HAP-1 (cell line): Measurements from ENCODE around the gene GAK.

Source experiments
- DNase-seq, 2 experiments: peaks; one replicate each; pipeline ENCODE4 v3.0.0-alpha.2; 2016 to 2020; ENCODE audit warnings: low spot score in 2 of 2
- H3K27me3 ChIP-seq: fragments of 250-450 bp; sonication (Bioruptor Pico); 2 replicates; pipeline ENCODE4 v1.5.1; 2020; ENCODE audit warnings: low read depth, mild to moderate bottlenecking, moderate library complexity
- H3K36me3 ChIP-seq: fragments of 250-450 bp; sonication (Bioruptor Pico); replicated peaks from 2 replicates; pipeline ENCODE4 v1.5.1; 2020; ENCODE audit warnings: mild to moderate bottlenecking
- H3K4me1 ChIP-seq: fragments of 250-450 bp; sonication (Bioruptor Pico); 2 replicates; pipeline ENCODE4 v1.5.1; 2020; ENCODE audit warnings: mild to moderate bottlenecking
- H3K4me3 ChIP-seq: fragments of 250-450 bp; sonication (Bioruptor Pico); 2 replicates; pipeline ENCODE4 v1.5.1; 2020; ENCODE audit warnings: mild to moderate bottlenecking, moderate library complexity
- H3K9me3 ChIP-seq: fragments of 250-450 bp; sonication (Bioruptor Pico); 2 replicates; pipeline ENCODE4 v1.5.1; 2020; ENCODE audit warnings: mild to moderate bottlenecking, moderate library complexity
- in situ Hi-C: fragments of 300-500 bp; cut with MboI; formaldehyde crosslinking; loops from 3 replicates; pipeline ENCODE4 v1.14.3; 2020; ENCODE audit warnings: low sequenced_read_pairs, inconsistent platforms, mixed read lengths

Gene GAK

GRCh38 chr4:960140-960635, 28.1 kb upstream of the GAK start:
- Histone ChIP-seq H3K4me3 (no peak overlapping the region), H3K9me3 (no peaks in the 10 kb centered on the region), H3K36me3 (peaks cover 3% of the 10 kb centered on the region; the same call in 1 of the 2 replicates), H3K4me1 (no peaks in the 10 kb centered on the region), H3K27me3 (no peaks in the 10 kb centered on the region)
- in situ Hi-C loops = no loop called here
- DNase-seq = peak in 1 of 2 experiments; percentile 5

GRCh38 chr4:959338-960139, 27.4 kb upstream of the GAK start:
- Histone ChIP-seq H3K27me3 (no peaks in the 10 kb centered on the region), H3K9me3 (no peaks in the 10 kb centered on the region), H3K4me1 (no peaks in the 10 kb centered on the region), H3K4me3 (no peak overlapping the region), H3K36me3 (peaks cover 3% of the 10 kb centered on the region; the same call in 1 of the 2 replicates)
- DNase-seq = peak in 1 of 2 experiments; percentile 9
- in situ Hi-C loops = no loop called here

- peak in 1 of 2 experiments; percentile 3 for DNase-seq
- H3K27me3 ChIP-seq = no peaks in the 10 kb centered on the region
- no peaks in the 10 kb centered on the region for H3K4me1 ChIP-seq
- no peaks in the 10 kb centered on the region for H3K9me3 ChIP-seq
- in situ Hi-C loops = no loop called here
- H3K36me3 ChIP-seq = peaks cover 3% of the 10 kb centered on the region; the same call in 1 of the 2 replicates
- H3K4me3 ChIP-seq = no peak overlapping the region
Observed at GRCh38 chr4:958696-959337, 26.7 kb upstream of the GAK start.

GRCh38 chr4:958314-958665, 26.2 kb upstream of the GAK start:
- H3K4me3 ChIP-seq = no peak overlapping the region
- peaks cover 3% of the 10 kb centered on the region; the same call in 1 of the 2 replicates for H3K36me3 ChIP-seq
- no peaks in the 10 kb centered on the region for H3K4me1 ChIP-seq
- DNase-seq = peak in 1 of 2 experiments; percentile 5
- no peaks in the 10 kb centered on the region for H3K27me3 ChIP-seq
- H3K9me3 ChIP-seq = no peaks in the 10 kb centered on the region
- in situ Hi-C loops = no loop called here

- no peaks in the 10 kb centered on the region for H3K4me1 ChIP-seq
- peaks cover 3% of the 10 kb centered on the region; the same call in 1 of the 2 replicates for H3K36me3 ChIP-seq
- no peaks in the 10 kb centered on the region for H3K27me3 ChIP-seq
- peak in 1 of 2 experiments; percentile 10 for DNase-seq
- no peaks in the 10 kb centered on the region for H3K9me3 ChIP-seq
- in situ Hi-C loops = no loop called here
- H3K4me3 ChIP-seq = no peak overlapping the region
Observed at GRCh38 chr4:957581-958313, 25.6 kb upstream of the GAK start.

- H3K27me3 ChIP-seq = no peaks in the 10 kb centered on the region
Observed at GRCh38 chr4:957231-957580, 25.1 kb upstream of the GAK start.

GRCh38 chr4:956531-957230, 24.6 kb upstream of the GAK start:
- Histone ChIP-seq H3K4me3 (no peak overlapping the region), H3K4me1 (no peaks in the 10 kb centered on the region), H3K9me3 (no peaks in the 10 kb centered on the region), H3K36me3 (no peaks in the 10 kb centered on the region; the same call in 1 of the 2 replicates), H3K27me3 (no peaks in the 10 kb centered on the region)
- in situ Hi-C loops = no loop called here
- DNase-seq = peak in 1 of 2 experiments; percentile 2

More at GRCh38 chr4:957231-957580, 25.1 kb upstream of the GAK start:
- Histone ChIP-seq H3K4me1 (no peaks in the 10 kb centered on the region), H3K9me3 (no peaks in the 10 kb centered on the region), H3K36me3 (peaks cover 2% of the 10 kb centered on the region; the same call in 1 of the 2 replicates), H3K4me3 (no peak overlapping the region)
- in situ Hi-C loops = no loop called here
- peak in 1 of 2 experiments; percentile 5 for DNase-seq

- Histone ChIP-seq H3K27me3 (no peaks in the 10 kb centered on the region), H3K36me3 (no peaks in the 10 kb centered on the region), H3K4me1 (no peaks in the 10 kb centered on the region), H3K4me3 (no peak overlapping the region), H3K9me3 (no peaks in the 10 kb centered on the region)
- DNase-seq = peak in 1 of 2 experiments; percentile 6
- in situ Hi-C loops = no loop called here
Observed at GRCh38 chr4:955931-956381, 23.8 kb upstream of the GAK start.

- in situ Hi-C loops = no loop called here
- H3K27me3 ChIP-seq = no peaks in the 10 kb centered on the region
- H3K4me1 ChIP-seq = no peaks in the 10 kb centered on the region
- no peak overlapping the region for H3K4me3 ChIP-seq
- no peaks in the 10 kb centered on the region for H3K36me3 ChIP-seq
- DNase-seq = peak in 1 of 2 experiments; percentile 4
- no peaks in the 10 kb centered on the region for H3K9me3 ChIP-seq
Observed at GRCh38 chr4:955161-955921, 23.2 kb upstream of the GAK start.

- in situ Hi-C loops = no loop called here
- no peaks in the 10 kb centered on the region for H3K9me3 ChIP-seq
- no peaks in the 10 kb centered on the region for H3K36me3 ChIP-seq
- no peaks in the 10 kb centered on the region for H3K27me3 ChIP-seq
- DNase-seq = peak in 1 of 2 experiments; percentile 5
- H3K4me3 ChIP-seq = no peak overlapping the region
- no peaks in the 10 kb centered on the region for H3K4me1 ChIP-seq
Observed at GRCh38 chr4:954211-955020, 22.3 kb upstream of the GAK start.

- in situ Hi-C loops = no loop called here
- Histone ChIP-seq H3K4me3 (no peak overlapping the region), H3K4me1 (no peaks in the 10 kb centered on the region), H3K36me3 (no peaks in the 10 kb centered on the region), H3K9me3 (no peaks in the 10 kb centered on the region), H3K27me3 (no peaks in the 10 kb centered on the region)
- DNase-seq = no peak
Observed at GRCh38 chr4:953574-953915, 21.4 kb upstream of the GAK start.

- H3K36me3 ChIP-seq = no peaks in the 10 kb centered on the region
- H3K4me1 ChIP-seq = no peaks in the 10 kb centered on the region
- in situ Hi-C loops = no loop called here
- H3K27me3 ChIP-seq = no peaks in the 10 kb centered on the region
- H3K9me3 ChIP-seq = no peaks in the 10 kb centered on the region
- peak in 1 of 2 experiments; percentile 5 for DNase-seq
- H3K4me3 ChIP-seq = no peak overlapping the region
Observed at GRCh38 chr4:952881-953573, 20.9 kb upstream of the GAK start.
